HepG2 (cell line): Measurements from ENCODE around the gene PLCL1.

Experiments
- CCDC6 ChIP-seq: sonication (generic); formaldehyde crosslinking; IDR thresholded peaks from 2 replicates; pipeline ENCODE4 v1.8.1; 2022; ENCODE audit warnings: mild to moderate bottlenecking, missing genetic modification reagents, moderate library complexity
- EZH2 ChIP-seq: conservative IDR thresholded peaks from 2 replicates; pipeline ENCODE4 v1.6.1; 2012; ENCODE audit warnings: mild to moderate bottlenecking, low read depth, low read length, moderate library complexity
- HCFC1 ChIP-seq: fragments of 150-350 bp; IDR thresholded peaks from 2 replicates; pipeline ENCODE4 v1.6.1; 2014; ENCODE audit warnings: low read depth, low read length
- KLF13 ChIP-seq: sonication (generic); formaldehyde crosslinking; IDR thresholded peaks from 2 replicates; pipeline ENCODE4 v1.4.0; 2020; ENCODE audit warnings: mild to moderate bottlenecking, missing genetic modification reagents
- MEIS1 ChIP-seq: sonication (generic); formaldehyde crosslinking; IDR thresholded peaks from 2 replicates; pipeline ENCODE4 v1.9.0; 2021; ENCODE audit warnings: mild to moderate bottlenecking, missing genetic modification reagents, moderate library complexity, borderline replicate concordance
- MYC ChIP-seq: sonication (generic); formaldehyde crosslinking; IDR thresholded peaks from 2 replicates; pipeline ENCODE4 v1.9.0; 2021; ENCODE audit warnings: missing genetic modification reagents, borderline replicate concordance
- NCOR1 ChIP-seq: fragments of 200-600 bp; sonication (generic); IDR thresholded peaks from 2 replicates; pipeline ENCODE4 v1.7.0; 2017; ENCODE audit warnings: antibody characterized with exemption, low read length, borderline replicate concordance
- PRDM15 ChIP-seq: sonication (generic); formaldehyde crosslinking; IDR thresholded peaks from 2 replicates; pipeline ENCODE4 v1.4.0; 2020; ENCODE audit warnings: missing genetic modification reagents
- RAD51 ChIP-seq: fragments of 450-650 bp; IDR thresholded peaks from 2 replicates; pipeline ENCODE4 v1.6.1; 2016; ENCODE audit warnings: borderline replicate concordance
- ZNF451 ChIP-seq: sonication (generic); formaldehyde crosslinking; IDR thresholded peaks from 2 replicates; pipeline ENCODE4 v1.5.0; 2020; ENCODE audit warnings: mild to moderate bottlenecking, missing genetic modification reagents
- ZNF777 ChIP-seq: sonication (generic); formaldehyde crosslinking; IDR thresholded peaks from 2 replicates; pipeline ENCODE4 v1.4.0; 2020; ENCODE audit warnings: missing genetic modification reagents
- ZNF879 ChIP-seq: sonication (generic); formaldehyde crosslinking; IDR thresholded peaks from 2 replicates; pipeline ENCODE4 v1.8.1; 2023; ENCODE audit warnings: missing genetic modification reagents
- TF ChIP-seq, protein P1 (sequence below): sonication (generic); formaldehyde crosslinking; IDR thresholded peaks from 2 replicates; pipeline ENCODE4 v1.5.0; 2020; ENCODE audit warnings: mild to moderate bottlenecking, missing genetic modification reagents, moderate library complexity

- no peak for TF ChIP-seq MEIS1 (CRISPR knock-in tag)
- no peak for TF ChIP-seq MYC
- TF ChIP-seq ZNF451 (CRISPR knock-in tag), result no peak
- TF ChIP-seq KLF13, result no peak
- TF ChIP-seq, protein P1, sequence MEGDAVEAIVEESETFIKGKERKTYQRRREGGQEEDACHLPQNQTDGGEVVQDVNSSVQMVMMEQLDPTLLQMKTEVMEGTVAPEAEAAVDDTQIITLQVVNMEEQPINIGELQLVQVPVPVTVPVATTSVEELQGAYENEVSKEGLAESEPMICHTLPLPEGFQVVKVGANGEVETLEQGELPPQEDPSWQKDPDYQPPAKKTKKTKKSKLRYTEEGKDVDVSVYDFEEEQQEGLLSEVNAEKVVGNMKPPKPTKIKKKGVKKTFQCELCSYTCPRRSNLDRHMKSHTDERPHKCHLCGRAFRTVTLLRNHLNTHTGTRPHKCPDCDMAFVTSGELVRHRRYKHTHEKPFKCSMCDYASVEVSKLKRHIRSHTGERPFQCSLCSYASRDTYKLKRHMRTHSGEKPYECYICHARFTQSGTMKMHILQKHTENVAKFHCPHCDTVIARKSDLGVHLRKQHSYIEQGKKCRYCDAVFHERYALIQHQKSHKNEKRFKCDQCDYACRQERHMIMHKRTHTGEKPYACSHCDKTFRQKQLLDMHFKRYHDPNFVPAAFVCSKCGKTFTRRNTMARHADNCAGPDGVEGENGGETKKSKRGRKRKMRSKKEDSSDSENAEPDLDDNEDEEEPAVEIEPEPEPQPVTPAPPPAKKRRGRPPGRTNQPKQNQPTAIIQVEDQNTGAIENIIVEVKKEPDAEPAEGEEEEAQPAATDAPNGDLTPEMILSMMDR, result no peak
- TF ChIP-seq NCOR1, result no peak
- TF ChIP-seq HCFC1, result no peak
- TF ChIP-seq PRDM15 (CRISPR knock-in tag), result no peak
- no peak for TF ChIP-seq ZNF777 (CRISPR knock-in tag)
- TF ChIP-seq RAD51, result no peak
- no peak for TF ChIP-seq CCDC6 (CRISPR knock-in tag)
- no peak for TF ChIP-seq EZH2
- TF ChIP-seq ZNF879 (CRISPR knock-in tag), result no peak
Measured at GRCh38 chr2:198033626-198034025, 229.2 kb downstream of the PLCL1 start.
